HEK293 (cell line): ENCODE measurements around the gene HSCB.
"Not testable (repeated sequence)": the region's sequence is repeated elsewhere in the genome, so short reads cannot be mapped to it uniquely, and the experiment has no call there.

Experiments
- CTCF ChIA-PET: fragments of 350-600 bp; formaldehyde crosslinking; extraction: SDS; loops from one replicate; lab custom pipeline; 2021; ENCODE audit warnings: antibody characterized with exemption; lab: Yijun Ruan, JAX
- POLR2A ChIA-PET: fragments of 300-600 bp; formaldehyde crosslinking; extraction: SDS; loops from one replicate; lab custom pipeline; 2020; ENCODE audit warnings: antibody characterized with exemption, inconsistent platforms; lab: Yijun Ruan, JAX
- H3K27ac ChIP-seq: fragments of 200-500 bp; sonication (Bioruptor generic); 2 replicates; pipeline ENCODE4 v1.5.1; 2014; ENCODE audit warnings: low read depth, low read length, control low read depth, inconsistent platforms; ENCODE audit errors: extremely low read depth
- H3K36me3 ChIP-seq, 2 experiments: fragments of 200-500 bp in 1 of 2; sonication (Bioruptor generic) in 1 of 2; 1 replicate in 1 of 2; 2 replicates in 1 of 2; pipeline ENCODE4 v1.5.1; 2014 to 2017; ENCODE audit warnings: inconsistent platforms in 2 of 2, low read length in 2 of 2; ENCODE audit not compliant: control insufficient read depth in 2 of 2, insufficient read depth in 1 of 2
- H3K4me1 ChIP-seq: fragments of 200-500 bp; sonication (Bioruptor generic); 2 replicates; pipeline ENCODE4 v1.5.1; 2014; ENCODE audit warnings: mild to moderate bottlenecking, low read length, inconsistent platforms; ENCODE audit not compliant: control insufficient read depth, insufficient read depth
- H3K4me3 ChIP-seq: 2 replicates; pipeline ENCODE4 v1.5.1; 2011; ENCODE audit warnings: low read depth, mild to moderate bottlenecking, control low read depth, low read length, moderate library complexity
- H3K9me3 ChIP-seq: fragments of 200-500 bp; sonication (Bioruptor generic); 2 replicates; pipeline ENCODE4 v1.5.1; 2014; ENCODE audit warnings: low read depth, low read length, inconsistent platforms; ENCODE audit not compliant: control insufficient read depth, insufficient read depth
- ATF2 ChIP-seq: fragments of 450-650 bp; formaldehyde crosslinking; IDR thresholded peaks from 2 replicates; pipeline ENCODE4 v1.5.1; 2016; ENCODE audit warnings: missing biosample characterization, missing genetic modification characterization, low read depth
- FEZF1 ChIP-seq: fragments of 450-650 bp; formaldehyde crosslinking; IDR thresholded peaks from 2 replicates; pipeline ENCODE4 v1.5.1; 2016; ENCODE audit warnings: missing biosample characterization, missing genetic modification characterization
- GLI2 ChIP-seq: fragments of 450-650 bp; formaldehyde crosslinking; IDR thresholded peaks from 2 replicates; pipeline ENCODE4; 2017; ENCODE audit warnings: missing biosample characterization, missing genetic modification characterization, low read depth, borderline replicate concordance
- GLIS1 ChIP-seq: fragments of 450-650 bp; formaldehyde crosslinking; IDR thresholded peaks from 2 replicates; pipeline ENCODE4 v1.5.1; 2016; ENCODE audit warnings: missing biosample characterization, missing genetic modification characterization
- OSR2 ChIP-seq: fragments of 450-650 bp; formaldehyde crosslinking; IDR thresholded peaks from 2 replicates; pipeline ENCODE4 v1.5.1; 2016; ENCODE audit warnings: missing biosample characterization, missing genetic modification characterization
- PRDM1 ChIP-seq: fragments of 450-650 bp; formaldehyde crosslinking; IDR thresholded peaks from 2 replicates; pipeline ENCODE4; 2016; ENCODE audit warnings: missing biosample characterization, missing genetic modification characterization
- ZEB2 ChIP-seq: fragments of 450-650 bp; formaldehyde crosslinking; IDR thresholded peaks from 2 replicates; pipeline ENCODE4 v1.5.1; 2016; ENCODE audit warnings: missing biosample characterization, missing genetic modification characterization
- ZFP41 ChIP-seq: fragments of 450-650 bp; formaldehyde crosslinking; IDR thresholded peaks from 2 replicates; pipeline ENCODE4 v1.5.1; 2016; ENCODE audit warnings: missing biosample characterization, missing genetic modification characterization, borderline replicate concordance
- ZNF121 ChIP-seq: fragments of 450-650 bp; formaldehyde crosslinking; IDR thresholded peaks from 2 replicates; pipeline ENCODE4 v1.5.1; 2016; ENCODE audit warnings: missing biosample characterization, missing genetic modification characterization
- ZNF140 ChIP-seq: fragments of 450-650 bp; formaldehyde crosslinking; IDR thresholded peaks from 2 replicates; pipeline ENCODE4 v1.5.1; 2016; ENCODE audit warnings: missing biosample characterization, missing genetic modification characterization
- ZNF2 ChIP-seq: fragments of 450-650 bp; formaldehyde crosslinking; IDR thresholded peaks from 2 replicates; pipeline ENCODE4 v1.5.1; 2016; ENCODE audit warnings: missing biosample characterization, missing genetic modification characterization
- ZNF239 ChIP-seq: fragments of 450-650 bp; formaldehyde crosslinking; IDR thresholded peaks from 2 replicates; pipeline ENCODE4 v1.5.1; 2016; ENCODE audit warnings: missing biosample characterization, missing genetic modification characterization
- ZNF354C ChIP-seq: fragments of 450-650 bp; formaldehyde crosslinking; IDR thresholded peaks from 2 replicates; pipeline ENCODE4 v1.5.1; 2016; ENCODE audit warnings: missing biosample characterization, missing genetic modification characterization, low read depth, borderline replicate concordance
- ZNF416 ChIP-seq: fragments of 450-650 bp; formaldehyde crosslinking; IDR thresholded peaks from 2 replicates; pipeline ENCODE4 v1.5.1; 2016; ENCODE audit warnings: missing biosample characterization, missing genetic modification characterization
- ZNF433 ChIP-seq: fragments of 450-650 bp; formaldehyde crosslinking; IDR thresholded peaks from 2 replicates; pipeline ENCODE4 v1.5.1; 2016; ENCODE audit warnings: missing biosample characterization, missing genetic modification characterization, low read depth
- ZNF571 ChIP-seq: fragments of 450-650 bp; formaldehyde crosslinking; IDR thresholded peaks from 2 replicates; pipeline ENCODE4 v1.5.0; 2017; ENCODE audit warnings: missing biosample characterization, missing genetic modification characterization
- ZNF596 ChIP-seq: fragments of 450-650 bp; IDR thresholded peaks from 2 replicates; pipeline ENCODE4 v1.5.0; 2018; ENCODE audit warnings: missing biosample characterization, mild to moderate bottlenecking, missing genetic modification characterization, moderate library complexity
- ZNF76 ChIP-seq: fragments of 450-650 bp; formaldehyde crosslinking; IDR thresholded peaks from 2 replicates; pipeline ENCODE4; 2016; ENCODE audit warnings: low read depth, missing biosample characterization, missing genetic modification characterization, borderline replicate concordance
- ZNF768 ChIP-seq: fragments of 450-650 bp; formaldehyde crosslinking; IDR thresholded peaks from 2 replicates; pipeline ENCODE4 v1.5.1; 2018; ENCODE audit warnings: missing biosample characterization, mild to moderate bottlenecking, missing genetic modification characterization
- ZSCAN16 ChIP-seq: fragments of 450-650 bp; formaldehyde crosslinking; IDR thresholded peaks from 2 replicates; pipeline ENCODE4 v1.5.1; 2016; ENCODE audit warnings: missing biosample characterization, missing genetic modification characterization
- ZSCAN30 ChIP-seq: fragments of 450-650 bp; IDR thresholded peaks from 2 replicates; pipeline ENCODE4 v1.5.1; 2018; ENCODE audit warnings: missing biosample characterization, mild to moderate bottlenecking, missing genetic modification characterization, moderate library complexity
- TF ChIP-seq, protein P1 (sequence below): fragments of 450-650 bp; formaldehyde crosslinking; optimal IDR thresholded peaks from 2 replicates; pipeline ENCODE3; 2016; ENCODE audit warnings: missing biosample characterization, mild to moderate bottlenecking, missing genetic modification characterization
- TF ChIP-seq, protein P2 (sequence below): fragments of 450-650 bp; formaldehyde crosslinking; IDR thresholded peaks from 2 replicates; pipeline ENCODE4 v1.5.1; 2016; ENCODE audit warnings: missing biosample characterization, missing genetic modification characterization
- TF ChIP-seq, protein P3 (sequence below): fragments of 450-650 bp; formaldehyde crosslinking; IDR thresholded peaks from 2 replicates; pipeline ENCODE4 v1.5.1; 2017; ENCODE audit warnings: missing biosample characterization, missing genetic modification characterization

HSCB gene

GRCh38 chr22:28762000-28762399 lies 20.2 kb downstream of the HSCB start:
- H3K27ac ChIP-seq = not testable (repeated sequence)
- peak; percentile 58; the same call in 1 of the 2 replicates for TF ChIP-seq ZNF121
- TF ChIP-seq, all 188 proteins: peak for 1; not testable (repeated sequence) for 187
- not testable (repeated sequence) for H3K9me3 ChIP-seq, H3K4me1 ChIP-seq, H3K36me3 ChIP-seq, H3K4me3 ChIP-seq
- ChIA-PET POLR2A (interaction anchor here (1.0 to 2.6 kb wide), 2 partner anchors 10 to 12 kb away, joined by 3 to 10 read pairs; partner anchors contain the start of gene CCDC117), CTCF (interaction anchor here (1.1 kb wide), 1 partner anchor 11 kb away, joined by 3 read pairs; no protein-coding TSS in a partner anchor)

DNA sequence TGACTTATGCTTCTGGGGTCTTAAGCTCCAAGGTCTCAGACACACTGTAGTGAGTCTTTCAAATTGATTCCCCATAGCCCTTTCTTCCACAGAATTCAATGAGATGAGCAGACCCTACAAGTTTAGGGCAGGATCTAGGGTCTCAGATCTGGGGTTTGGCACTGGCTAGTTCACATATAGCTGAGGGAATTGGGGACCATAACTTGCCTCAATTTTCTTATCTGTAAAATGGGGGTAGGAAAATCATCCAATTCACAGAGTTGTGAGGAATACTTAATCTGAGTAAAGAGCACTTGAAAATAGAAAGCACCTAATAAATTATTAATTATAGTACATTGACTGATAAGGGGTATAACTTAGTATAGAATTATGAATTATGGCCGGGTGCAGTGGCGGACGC lies 24.8 kb downstream of the HSCB start:
- ChIA-PET POLR2A (interaction anchor here (0.6 to 1.1 kb wide), 2 partner anchors 32 to 34 kb away, joined by 3 to 8 read pairs; partner anchors contain the start of gene XBP1), CTCF (interaction anchor here (0.6 kb wide), 2 partner anchors 32 to 1165 kb away, joined by 7 to 8 read pairs; no protein-coding TSS in a partner anchor)
- H3K9me3 ChIP-seq = no peaks in the 10 kb centered on the region
- no peak overlapping the region for H3K4me3 ChIP-seq
- no peak overlapping the region for H3K27ac ChIP-seq
- no peak for TF ChIP-seq OSR2 (tag by site-specific recombination)
- no peak for TF ChIP-seq ZEB2 (tag by site-specific recombination)
- no peak for TF ChIP-seq ZNF121
- no peak for TF ChIP-seq PRDM1 (tag by site-specific recombination)
- TF ChIP-seq ZNF2 (tag by site-specific recombination) = no peak
- TF ChIP-seq ZNF768 (tag by site-specific recombination) = no peak
- TF ChIP-seq ZNF76 (tag by site-specific recombination) = no peak
- TF ChIP-seq ZFP41 (tag by site-specific recombination) = no peak
- TF ChIP-seq ZNF596 (tag by site-specific recombination) = no peak
- TF ChIP-seq GLIS1 (tag by site-specific recombination) = no peak
- TF ChIP-seq ZNF239 (tag by site-specific recombination) = no peak
- TF ChIP-seq ZNF416 (tag by site-specific recombination) = no peak
- TF ChIP-seq FEZF1 = no peak
- no peak for TF ChIP-seq ZNF354C
- TF ChIP-seq ZNF140 (tag by site-specific recombination) = no peak
- no peak for TF ChIP-seq GLI2
- TF ChIP-seq ZSCAN16 (tag by site-specific recombination) = no peak
- no peak for TF ChIP-seq ZSCAN30 (tag by site-specific recombination)
- no peak for TF ChIP-seq ATF2 (tag by site-specific recombination)
- TF ChIP-seq, protein P1, sequence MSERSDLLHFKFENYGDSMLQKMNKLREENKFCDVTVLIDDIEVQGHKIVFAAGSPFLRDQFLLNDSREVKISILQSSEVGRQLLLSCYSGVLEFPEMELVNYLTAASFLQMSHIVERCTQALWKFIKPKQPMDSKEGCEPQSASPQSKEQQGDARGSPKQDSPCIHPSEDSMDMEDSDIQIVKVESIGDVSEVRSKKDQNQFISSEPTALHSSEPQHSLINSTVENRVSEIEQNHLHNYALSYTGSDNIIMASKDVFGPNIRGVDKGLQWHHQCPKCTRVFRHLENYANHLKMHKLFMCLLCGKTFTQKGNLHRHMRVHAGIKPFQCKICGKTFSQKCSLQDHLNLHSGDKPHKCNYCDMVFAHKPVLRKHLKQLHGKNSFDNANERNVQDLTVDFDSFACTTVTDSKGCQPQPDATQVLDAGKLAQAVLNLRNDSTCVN (tag by site-specific recombination) = no peak
- H3K4me1 ChIP-seq = no peaks in the 10 kb centered on the region
- H3K36me3 ChIP-seq = no peaks in the 10 kb centered on the region

DNA sequence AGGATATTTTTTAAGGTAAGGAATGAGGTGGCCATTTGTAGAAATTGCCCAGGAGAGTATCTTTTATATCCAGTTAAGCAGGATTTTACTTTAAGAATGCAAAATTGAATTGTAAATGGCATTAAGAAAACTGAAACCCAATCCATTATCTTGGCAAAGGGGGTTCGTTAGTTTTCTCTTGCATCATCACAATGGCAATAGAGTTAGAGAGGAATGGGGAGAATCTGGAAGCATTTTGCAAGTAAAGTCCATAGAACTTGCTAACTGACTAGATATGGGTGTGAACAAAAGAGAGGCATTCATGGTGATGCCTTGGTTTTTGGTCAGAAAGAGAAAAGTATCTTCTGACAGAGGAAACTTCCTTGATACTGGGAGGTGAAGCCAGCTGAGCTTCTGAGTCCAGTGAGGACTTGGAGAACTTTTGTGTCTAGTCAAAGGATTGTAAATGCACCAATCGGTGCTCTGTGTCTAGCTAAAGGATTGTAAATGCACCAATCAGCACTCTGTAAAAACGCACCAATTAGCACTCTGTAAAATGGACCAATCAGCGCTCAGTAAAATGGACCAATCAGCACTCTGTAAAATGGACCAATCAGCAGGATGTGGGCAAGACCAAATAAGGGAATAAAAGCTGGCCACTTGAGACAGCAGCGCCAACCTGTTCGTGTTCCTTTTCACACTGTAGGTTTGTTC lies 27.0 kb downstream of the HSCB start:
- CTCF ChIA-PET = interaction anchor here (0.7 to 1.6 kb wide), 2 partner anchors 61 to 821 kb away, joined by 3 to 5 read pairs; no protein-coding TSS in a partner anchor
- Histone ChIP-seq H3K27ac (no peak overlapping the region), H3K4me1 (no peaks in the 10 kb centered on the region), H3K36me3 (no peaks in the 10 kb centered on the region; a peak in 1 of 3 replicates), H3K4me3 (no peak overlapping the region), H3K9me3 (no peaks in the 10 kb centered on the region)
- POLR2A ChIA-PET = no interaction called here
- TF ChIP-seq, protein P2, sequence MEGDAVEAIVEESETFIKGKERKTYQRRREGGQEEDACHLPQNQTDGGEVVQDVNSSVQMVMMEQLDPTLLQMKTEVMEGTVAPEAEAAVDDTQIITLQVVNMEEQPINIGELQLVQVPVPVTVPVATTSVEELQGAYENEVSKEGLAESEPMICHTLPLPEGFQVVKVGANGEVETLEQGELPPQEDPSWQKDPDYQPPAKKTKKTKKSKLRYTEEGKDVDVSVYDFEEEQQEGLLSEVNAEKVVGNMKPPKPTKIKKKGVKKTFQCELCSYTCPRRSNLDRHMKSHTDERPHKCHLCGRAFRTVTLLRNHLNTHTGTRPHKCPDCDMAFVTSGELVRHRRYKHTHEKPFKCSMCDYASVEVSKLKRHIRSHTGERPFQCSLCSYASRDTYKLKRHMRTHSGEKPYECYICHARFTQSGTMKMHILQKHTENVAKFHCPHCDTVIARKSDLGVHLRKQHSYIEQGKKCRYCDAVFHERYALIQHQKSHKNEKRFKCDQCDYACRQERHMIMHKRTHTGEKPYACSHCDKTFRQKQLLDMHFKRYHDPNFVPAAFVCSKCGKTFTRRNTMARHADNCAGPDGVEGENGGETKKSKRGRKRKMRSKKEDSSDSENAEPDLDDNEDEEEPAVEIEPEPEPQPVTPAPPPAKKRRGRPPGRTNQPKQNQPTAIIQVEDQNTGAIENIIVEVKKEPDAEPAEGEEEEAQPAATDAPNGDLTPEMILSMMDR (tag by site-specific recombination) = no peak
- TF ChIP-seq ZNF433 (no peak), ZNF571 (tag by site-specific recombination) (no peak)
- TF ChIP-seq, protein P3, sequence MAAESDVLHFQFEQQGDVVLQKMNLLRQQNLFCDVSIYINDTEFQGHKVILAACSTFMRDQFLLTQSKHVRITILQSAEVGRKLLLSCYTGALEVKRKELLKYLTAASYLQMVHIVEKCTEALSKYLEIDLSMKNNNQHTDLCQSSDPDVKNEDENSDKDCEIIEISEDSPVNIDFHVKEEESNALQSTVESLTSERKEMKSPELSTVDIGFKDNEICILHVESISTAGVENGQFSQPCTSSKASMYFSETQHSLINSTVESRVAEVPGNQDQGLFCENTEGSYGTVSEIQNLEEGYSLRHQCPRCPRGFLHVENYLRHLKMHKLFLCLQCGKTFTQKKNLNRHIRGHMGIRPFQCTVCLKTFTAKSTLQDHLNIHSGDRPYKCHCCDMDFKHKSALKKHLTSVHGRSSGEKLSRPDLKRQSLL (tag by site-specific recombination) = no peak
